Measurements from ENCODE around the gene LSM14A. TPM values are rescaled to one million over a fixed set of nuclear protein-coding genes. Genes with fewer than 3 reads are reported as not detected.
A peak's percentile ranks its signal among the peaks of the same experiment; 100 is the strongest.

LSM14A gene
- total RNA-seq, 5 donors from 2014 or later (not counting 1 experiment from before 2014, with no cell fraction given) = 135 to 180 (median 159) TPM

- no peaks in the 10 kb centered on the region for H3K9me3 Mint-ChIP-seq
- POLR2A ChIA-PET = no interaction called here
- no peak overlapping the region for H3K4me3 Mint-ChIP-seq
- CTCF ChIA-PET = interaction anchor here in 1 of 2 donors (0.6 kb wide), 1 partner anchor 90 kb away, joined by 5 read pairs; no protein-coding TSS in a partner anchor
- Histone ChIP-seq H3K27ac (ENCODE audit: low read length) (no peak overlapping the region), H3K4me1 (ENCODE audit: control insufficient read depth in 1 of 2, extremely low read depth in 1 of 2, insufficient read depth in 2 of 2, low read length in 2 of 2) (peaks cover 0 to 12% of the 10 kb centered on the region in 2 experiments), H3K27me3 (replicated peaks in 1 of 2; ENCODE audit: control insufficient read depth in 2 of 2, extremely low read depth in 1 of 2, insufficient read depth in 2 of 2, low read length in 1 of 2) (no peaks in the 10 kb centered on the region), H3K9me3 (no peaks in the 10 kb centered on the region), H3K36me3 (ENCODE audit: control insufficient read depth in 2 of 2, extremely low read depth in 1 of 2, insufficient read depth in 1 of 2, low read length in 1 of 2) (peaks cover 0 to 45% of the 10 kb centered on the region in 2 donors), H3K4me3 (ENCODE audit: control insufficient read depth in 1 of 2, extremely low read depth in 1 of 2, low read length in 1 of 2) (no peak overlapping the region)
- peaks cover 17 to 33% (median 28%) of the 10 kb centered on the region in 3 donors for H3K4me1 Mint-ChIP-seq
- ATAC-seq (replicated peaks in 1 of 4) (no peak), DNase-seq (no peak)
- H3K27me3 Mint-ChIP-seq = no peaks in the 10 kb centered on the region
- H3K36me3 Mint-ChIP-seq = peaks cover 31% of the 10 kb centered on the region
- WGBS (ENCODE audit: insufficient coverage) = 95% methylated on average over 7 of the region's 10 CpGs
- peak overlapping the region in 1 of 2 donors; percentile 52 for H3K27ac Mint-ChIP-seq
Measured at GRCh38 chr19:34230820-34231219, 58.5 kb downstream of the LSM14A start.

- Mint-ChIP-seq H3K27me3 (no peaks in the 10 kb centered on the region), H3K4me1 (peaks cover 16 to 27% (median 23%) of the 10 kb centered on the region in 3 donors), H3K4me3 (no peak overlapping the region), H3K27ac (peak overlapping the region; percentile 52 to 55), H3K9me3 (no peaks in the 10 kb centered on the region), H3K36me3 (peaks cover 31% of the 10 kb centered on the region)
- DNase-seq = no peak
- ATAC-seq (replicated peaks in 1 of 4) = no peak
- H3K4me1 ChIP-seq (ENCODE audit: control insufficient read depth in 1 of 2, extremely low read depth in 1 of 2, insufficient read depth in 2 of 2, low read length in 2 of 2) = peaks cover 0 to 10% of the 10 kb centered on the region in 2 experiments
- H3K4me3 ChIP-seq (ENCODE audit: control insufficient read depth in 1 of 2, extremely low read depth in 1 of 2, low read length in 1 of 2) = no peak overlapping the region
- H3K27ac ChIP-seq (ENCODE audit: low read length) = no peak overlapping the region
- no peaks in the 10 kb centered on the region for H3K9me3 ChIP-seq
- H3K36me3 ChIP-seq (ENCODE audit: control insufficient read depth in 2 of 2, extremely low read depth in 1 of 2, insufficient read depth in 1 of 2, low read length in 1 of 2) = peaks cover 0 to 39% of the 10 kb centered on the region in 2 donors
- no peaks in the 10 kb centered on the region for H3K27me3 ChIP-seq (replicated peaks in 1 of 2; ENCODE audit: control insufficient read depth in 2 of 2, extremely low read depth in 1 of 2, insufficient read depth in 2 of 2, low read length in 1 of 2)
- 100% methylated on average over 2 of the region's 4 CpGs for WGBS (ENCODE audit: insufficient coverage)
- POLR2A ChIA-PET = no interaction called here
- CTCF ChIA-PET = no interaction called here
Measured at GRCh38 chr19:34231439-34231838, 59.1 kb downstream of the LSM14A start.

- POLR2A ChIA-PET = interaction anchor here (0.6 kb wide), 2 partner anchors 15 to 62 kb away, joined by 3 read pairs; no protein-coding TSS in a partner anchor
- no peaks in the 10 kb centered on the region for H3K27me3 ChIP-seq (replicated peaks in 1 of 2; ENCODE audit: control insufficient read depth in 2 of 2, extremely low read depth in 1 of 2, insufficient read depth in 2 of 2, low read length in 1 of 2)
- no peaks in the 10 kb centered on the region for H3K27me3 Mint-ChIP-seq
- H3K4me3 ChIP-seq (ENCODE audit: control insufficient read depth in 1 of 2, extremely low read depth in 1 of 2, low read length in 1 of 2) = no peak overlapping the region
- CTCF ChIA-PET = interaction anchor here (0.6 to 1.6 kb wide), 6 partner anchors 11 to 353 kb away, joined by 3 to 4 read pairs (median 3); no protein-coding TSS in a partner anchor
- H3K27ac Mint-ChIP-seq = peak overlapping the region; percentile 69 to 92
- WGBS (ENCODE audit: insufficient coverage) = 15% methylated on average over 5 of the region's 11 CpGs
- peak overlapping the region in 2 of 3 donors; percentile 25 to 53 for H3K4me3 Mint-ChIP-seq
- no peak for DNase-seq
- H3K9me3 Mint-ChIP-seq = no peaks in the 10 kb centered on the region
- H3K4me1 Mint-ChIP-seq = peaks cover 11 to 19% (median 16%) of the 10 kb centered on the region in 3 donors
- H3K36me3 Mint-ChIP-seq = peaks cover 21% of the 10 kb centered on the region
- no peak overlapping the region for H3K27ac ChIP-seq (ENCODE audit: low read length)
- peaks cover 0 to 27% of the 10 kb centered on the region in 2 donors for H3K36me3 ChIP-seq (ENCODE audit: control insufficient read depth in 2 of 2, extremely low read depth in 1 of 2, insufficient read depth in 1 of 2, low read length in 1 of 2)
- H3K9me3 ChIP-seq = no peaks in the 10 kb centered on the region
- H3K4me1 ChIP-seq (ENCODE audit: control insufficient read depth in 1 of 2, extremely low read depth in 1 of 2, insufficient read depth in 2 of 2, low read length in 2 of 2) = peaks cover 0 to 10% of the 10 kb centered on the region in 2 experiments
- ATAC-seq (replicated peaks in 1 of 4) = peak; percentile 56 to 79 (median 72)
Measured at GRCh38 chr19:34232566-34233481, 60.5 kb downstream of the LSM14A start.

- Histone ChIP-seq H3K27me3 (replicated peaks in 1 of 2; ENCODE audit: control insufficient read depth in 2 of 2, extremely low read depth in 1 of 2, insufficient read depth in 2 of 2, low read length in 1 of 2) (no peaks in the 10 kb centered on the region), H3K9me3 (no peaks in the 10 kb centered on the region), H3K36me3 (ENCODE audit: control insufficient read depth in 2 of 2, extremely low read depth in 1 of 2, insufficient read depth in 1 of 2, low read length in 1 of 2) (peaks cover 0 to 3% of the 10 kb centered on the region in 2 donors), H3K4me1 (ENCODE audit: control insufficient read depth in 1 of 2, extremely low read depth in 1 of 2, insufficient read depth in 2 of 2, low read length in 2 of 2) (peaks cover 0 to 10% of the 10 kb centered on the region in 2 experiments), H3K4me3 (ENCODE audit: control insufficient read depth in 1 of 2, extremely low read depth in 1 of 2, low read length in 1 of 2) (no peak overlapping the region), H3K27ac (ENCODE audit: low read length) (no peak overlapping the region)
- H3K9me3 Mint-ChIP-seq = no peaks in the 10 kb centered on the region
- DNase-seq = no peak
- no peak overlapping the region for H3K27ac Mint-ChIP-seq
- WGBS (ENCODE audit: insufficient coverage) = no CpG with 5 or more reads among the region's 2 CpGs
- CTCF ChIA-PET = no interaction called here
- POLR2A ChIA-PET = no interaction called here
- H3K36me3 Mint-ChIP-seq = peaks cover 3% of the 10 kb centered on the region
- peaks cover 11 to 19% (median 16%) of the 10 kb centered on the region in 3 donors for H3K4me1 Mint-ChIP-seq
- no peak for ATAC-seq (replicated peaks in 1 of 4)
- no peaks in the 10 kb centered on the region for H3K27me3 Mint-ChIP-seq
- no peak overlapping the region for H3K4me3 Mint-ChIP-seq
Measured at GRCh38 chr19:34235425-34235940, 63.2 kb downstream of the LSM14A start.

GRCh38 chr19:34236035-34236987 is 64.0 kb downstream of the LSM14A start:
- Histone ChIP-seq H3K9me3 (no peaks in the 10 kb centered on the region), H3K36me3 (ENCODE audit: control insufficient read depth in 2 of 2, extremely low read depth in 1 of 2, insufficient read depth in 1 of 2, low read length in 1 of 2) (no peaks in the 10 kb centered on the region), H3K27ac (ENCODE audit: low read length) (no peak overlapping the region), H3K4me3 (ENCODE audit: control insufficient read depth in 1 of 2, extremely low read depth in 1 of 2, low read length in 1 of 2) (no peak overlapping the region), H3K27me3 (replicated peaks in 1 of 2; ENCODE audit: control insufficient read depth in 2 of 2, extremely low read depth in 1 of 2, insufficient read depth in 2 of 2, low read length in 1 of 2) (no peaks in the 10 kb centered on the region), H3K4me1 (ENCODE audit: control insufficient read depth in 1 of 2, extremely low read depth in 1 of 2, insufficient read depth in 2 of 2, low read length in 2 of 2) (peaks cover 0 to 10% of the 10 kb centered on the region in 2 experiments)
- Mint-ChIP-seq H3K36me3 (peaks cover 3% of the 10 kb centered on the region), H3K4me3 (no peak overlapping the region), H3K4me1 (peaks cover 11 to 16% (median 15%) of the 10 kb centered on the region in 3 donors), H3K27me3 (no peaks in the 10 kb centered on the region), H3K9me3 (no peaks in the 10 kb centered on the region), H3K27ac (no peak overlapping the region)
- DNase-seq (no peak), ATAC-seq (replicated peaks in 1 of 4) (no peak)
- ChIA-PET POLR2A (interaction anchor here in 1 of 2 donors (0.6 kb wide), 1 partner anchor 553 kb away, joined by 5 read pairs; no protein-coding TSS in a partner anchor), CTCF (no interaction called here)
- 93% methylated on average over 16 of the region's 18 CpGs for WGBS (ENCODE audit: insufficient coverage)
